NCI-H526 (cell line): ENCODE data around the gene KIF1A.

Source experiments
- DNase-seq, 2 experiments: peaks; one replicate each; lab custom pipeline; 2025; lab: John Stamatoyannopoulos, UW

The KIF1A gene

DNA sequence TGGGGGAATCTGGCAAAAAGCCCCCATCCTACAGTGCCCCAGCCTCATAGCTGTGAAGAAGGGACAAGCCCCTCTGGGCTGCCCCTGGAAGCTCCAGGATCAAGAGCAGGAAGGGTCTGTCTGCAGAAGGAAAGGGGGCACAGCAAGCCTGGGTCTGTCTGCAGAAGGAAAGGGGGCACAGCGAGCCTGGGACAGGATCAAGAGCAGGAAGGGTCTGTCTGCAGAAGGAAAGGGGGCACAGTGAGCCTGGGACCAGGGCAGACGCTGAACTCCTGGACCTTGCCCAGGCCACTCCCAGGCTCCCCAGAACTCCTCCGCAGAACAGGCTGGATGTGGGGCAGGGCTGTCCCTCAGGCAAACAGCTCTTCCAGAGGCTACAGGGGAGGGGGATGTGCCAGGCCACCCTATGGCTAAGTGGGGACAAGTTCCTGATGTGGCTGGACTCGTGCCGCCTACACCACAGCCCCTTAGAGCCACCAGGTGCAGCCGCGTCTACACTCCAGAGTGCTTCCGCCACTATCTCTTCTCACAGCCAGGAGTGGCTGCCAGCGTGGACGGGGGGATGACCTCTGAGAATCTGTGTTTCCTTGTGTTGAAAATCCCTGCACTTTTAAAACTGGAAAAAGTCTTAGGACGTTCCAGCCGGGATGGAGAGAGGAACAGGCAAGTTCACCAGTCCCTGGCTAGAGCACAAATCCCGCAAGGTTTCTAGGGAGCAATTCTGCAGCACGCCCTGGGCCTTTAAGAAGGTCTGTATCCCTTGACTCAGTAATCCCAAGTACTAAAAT, 20.8 kb downstream of the KIF1A start:
- DNase-seq, result no peak

GRCh38 chr2:240798327-240798905, 21.6 kb downstream of the KIF1A start:
- DNase-seq, result no peak

- no peak for DNase-seq
These were observed 22.1 kb downstream of the KIF1A start for GRCh38 chr2:240797914-240798313.

DNA sequence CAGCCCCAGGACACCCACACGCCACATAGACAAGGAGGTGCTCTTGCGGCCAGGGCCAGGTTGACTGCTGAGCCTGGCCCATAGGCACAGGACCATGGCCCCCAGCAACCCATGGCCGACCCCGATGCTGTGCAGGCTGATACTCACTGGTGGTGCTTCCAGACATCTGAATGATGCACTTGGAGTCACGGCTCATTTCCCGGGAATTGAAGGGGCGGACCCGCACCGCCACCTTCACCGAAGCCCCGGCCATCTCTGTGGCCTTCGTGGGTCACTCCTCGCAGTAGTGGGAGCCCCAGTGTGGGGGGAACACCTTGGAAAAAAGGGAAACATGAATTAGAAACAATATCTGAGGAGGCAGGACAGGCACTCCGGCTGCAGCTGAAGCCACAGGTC, 22.5 kb downstream of the KIF1A start:
- DNase-seq, result no peak

DNA sequence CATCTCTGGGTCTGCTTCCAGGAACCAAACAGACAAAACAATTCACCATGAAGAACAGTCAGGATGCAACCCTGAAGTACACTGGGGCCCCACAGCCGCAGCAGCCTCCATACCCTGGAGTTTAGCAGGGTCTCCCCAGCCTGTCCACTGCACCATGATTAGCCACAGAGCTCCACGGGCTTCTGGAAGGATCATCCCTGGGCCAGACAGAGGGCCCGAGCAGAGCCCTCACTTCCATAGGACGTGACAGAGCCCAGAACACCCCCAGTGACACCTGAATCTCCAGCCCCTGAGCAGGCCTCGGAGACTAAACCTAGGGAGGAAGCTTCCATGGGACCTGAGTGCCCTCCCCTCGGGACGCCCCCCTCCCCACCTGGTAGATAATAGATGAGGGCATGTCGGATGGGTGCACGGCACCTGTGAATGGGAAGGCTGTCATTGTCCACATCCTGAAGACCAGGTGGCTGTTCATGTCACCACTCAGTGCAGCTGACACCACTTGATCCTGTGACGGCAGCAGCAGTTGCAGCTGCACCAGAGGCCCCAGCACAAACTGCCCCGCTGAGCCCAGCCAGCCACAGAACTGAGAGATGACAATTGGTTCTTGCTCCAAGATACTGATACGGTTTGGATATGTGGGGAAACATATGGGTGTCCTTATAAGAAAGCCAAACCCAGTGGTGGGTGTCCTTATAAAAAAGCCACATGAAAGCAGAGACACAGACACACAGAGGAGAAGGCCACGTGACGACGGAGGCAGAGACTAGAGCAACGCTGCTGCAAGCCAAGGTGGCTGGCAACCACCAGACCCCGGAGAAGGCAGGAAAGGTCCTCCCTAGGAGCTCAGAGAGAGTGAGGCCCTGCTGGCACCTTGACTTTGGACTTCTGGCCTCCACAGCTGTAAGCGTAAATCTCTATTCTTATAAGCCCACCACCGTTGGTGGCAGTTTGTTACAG, 23.2 kb downstream of the KIF1A start:
- no peak for DNase-seq

DNA sequence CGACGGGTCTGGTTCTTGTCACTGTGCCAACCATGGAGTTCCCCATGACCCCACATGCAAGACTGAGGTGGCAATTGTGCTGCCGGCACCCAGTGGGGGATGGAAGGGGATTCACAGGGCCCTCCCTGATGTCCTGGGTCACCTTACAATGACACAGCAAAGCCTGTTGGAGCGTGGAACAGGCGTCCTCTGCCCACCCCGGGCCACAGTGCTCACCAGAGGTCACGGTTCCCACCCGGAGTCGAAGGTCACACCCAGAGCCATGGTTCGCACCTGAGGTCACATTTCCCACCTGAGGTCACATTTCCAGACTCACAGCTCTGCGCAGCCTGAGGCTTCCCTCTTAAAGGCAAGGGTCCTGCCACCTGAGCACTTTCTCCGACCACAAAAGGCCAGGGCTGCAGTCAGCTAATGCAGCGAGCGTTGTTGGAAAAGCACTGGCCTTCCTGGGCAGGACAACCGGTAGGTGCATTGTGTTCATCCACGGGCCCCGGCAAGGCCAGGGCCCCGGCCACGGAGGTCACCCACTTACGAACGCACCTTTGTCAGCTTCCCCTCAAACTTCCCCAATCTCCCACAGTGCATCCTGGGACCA, 24.0 kb downstream of the KIF1A start:
- no peak for DNase-seq

DNA sequence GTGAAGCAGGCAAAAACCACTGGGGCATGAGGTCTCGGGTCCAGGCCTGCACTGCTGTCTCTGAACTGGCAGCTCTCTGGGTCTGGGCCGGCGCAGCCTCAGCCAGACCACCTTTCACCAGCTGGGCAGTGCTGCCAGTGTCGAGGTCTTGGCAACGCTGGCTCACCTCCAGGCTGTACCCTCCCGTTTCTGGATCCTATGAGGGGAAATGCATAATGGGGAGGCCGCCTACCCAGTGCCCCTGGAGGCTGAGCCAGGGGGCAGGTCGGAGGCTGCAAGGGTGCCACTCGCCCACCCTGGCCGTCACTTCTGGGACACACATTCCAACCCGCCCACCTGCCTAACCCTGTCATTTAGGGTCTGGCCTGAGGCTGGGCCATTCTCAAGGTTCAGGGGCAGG, 24.6 kb downstream of the KIF1A start:
- DNase-seq, result no peak

- no peak for DNase-seq
These were observed 25.8 kb downstream of the KIF1A start for GRCh38 chr2:240794178-240794721.

DNA sequence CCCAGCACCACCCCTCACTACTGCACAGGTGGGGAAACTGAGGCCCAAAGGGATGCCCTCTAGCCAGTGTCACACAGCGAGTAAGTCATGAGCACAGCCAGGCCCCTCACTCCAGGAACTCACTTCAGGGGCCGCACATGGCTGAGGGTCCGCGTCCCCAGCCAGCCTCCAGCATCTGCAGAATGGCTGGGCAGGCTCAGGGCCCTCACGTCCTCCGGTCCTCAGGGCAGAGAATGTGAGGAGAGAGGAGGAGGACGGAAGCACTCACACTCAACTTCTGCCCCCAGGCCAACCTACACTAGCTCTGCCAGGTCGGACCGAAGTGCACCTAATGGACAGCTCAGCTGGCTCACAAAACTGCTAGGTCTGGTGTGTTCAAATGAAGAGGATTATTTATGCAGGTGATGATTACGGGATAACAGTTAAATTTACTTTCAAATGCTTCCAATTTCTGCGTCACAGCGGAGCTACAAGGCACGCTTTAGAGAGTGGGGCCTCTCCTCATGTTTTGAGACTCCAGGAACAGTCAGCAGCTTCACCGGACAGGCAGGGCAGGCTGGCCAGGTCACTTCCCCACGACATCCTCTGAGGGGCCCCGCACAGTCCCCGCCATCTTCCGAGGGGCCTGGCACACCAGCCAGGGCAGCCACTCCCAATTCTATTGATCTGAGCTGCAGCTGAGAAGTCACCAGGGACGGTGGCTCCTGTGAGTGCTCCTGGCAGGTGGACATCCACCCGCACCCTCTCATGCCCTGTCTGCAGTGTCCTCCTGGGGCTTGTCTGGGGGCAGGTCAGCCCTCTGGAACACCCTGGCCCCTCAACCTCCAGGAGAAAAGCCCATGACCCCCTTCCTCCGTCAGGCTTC, 26.5 kb downstream of the KIF1A start:
- DNase-seq, result no peak

DNA sequence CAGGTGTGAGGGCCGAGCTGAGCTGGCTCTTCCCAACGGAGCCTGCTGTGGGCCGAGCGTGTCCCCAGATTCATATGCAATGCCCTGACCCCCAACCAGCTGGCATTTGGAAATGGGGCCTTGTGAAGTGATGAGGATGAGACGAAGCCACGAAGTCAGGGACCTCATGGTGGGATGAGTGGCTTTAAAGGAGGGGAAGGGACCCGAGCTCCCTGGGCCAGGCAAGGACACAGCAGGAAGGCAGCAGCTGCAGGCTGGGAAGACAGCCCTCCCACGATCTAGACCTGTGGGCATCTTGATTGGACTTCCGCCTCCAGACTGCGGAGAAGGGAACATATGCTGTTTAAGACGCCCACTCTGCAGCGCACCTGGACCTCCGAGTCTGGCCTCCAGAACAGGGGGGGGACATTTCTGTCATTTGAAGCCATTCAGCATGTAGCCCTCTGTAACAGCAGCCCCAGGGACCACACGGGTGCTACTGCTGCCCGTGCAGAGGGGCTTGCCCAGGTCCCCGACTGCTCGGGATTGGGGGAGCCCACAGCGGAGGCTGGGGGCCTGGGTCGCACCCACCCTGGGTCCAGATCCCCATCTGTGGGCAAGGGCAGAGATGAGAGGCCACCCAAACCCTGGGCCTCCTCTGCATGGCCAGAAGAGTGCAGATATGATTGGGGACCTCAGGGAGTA, 27.2 kb downstream of the KIF1A start:
- no peak for DNase-seq

DNA sequence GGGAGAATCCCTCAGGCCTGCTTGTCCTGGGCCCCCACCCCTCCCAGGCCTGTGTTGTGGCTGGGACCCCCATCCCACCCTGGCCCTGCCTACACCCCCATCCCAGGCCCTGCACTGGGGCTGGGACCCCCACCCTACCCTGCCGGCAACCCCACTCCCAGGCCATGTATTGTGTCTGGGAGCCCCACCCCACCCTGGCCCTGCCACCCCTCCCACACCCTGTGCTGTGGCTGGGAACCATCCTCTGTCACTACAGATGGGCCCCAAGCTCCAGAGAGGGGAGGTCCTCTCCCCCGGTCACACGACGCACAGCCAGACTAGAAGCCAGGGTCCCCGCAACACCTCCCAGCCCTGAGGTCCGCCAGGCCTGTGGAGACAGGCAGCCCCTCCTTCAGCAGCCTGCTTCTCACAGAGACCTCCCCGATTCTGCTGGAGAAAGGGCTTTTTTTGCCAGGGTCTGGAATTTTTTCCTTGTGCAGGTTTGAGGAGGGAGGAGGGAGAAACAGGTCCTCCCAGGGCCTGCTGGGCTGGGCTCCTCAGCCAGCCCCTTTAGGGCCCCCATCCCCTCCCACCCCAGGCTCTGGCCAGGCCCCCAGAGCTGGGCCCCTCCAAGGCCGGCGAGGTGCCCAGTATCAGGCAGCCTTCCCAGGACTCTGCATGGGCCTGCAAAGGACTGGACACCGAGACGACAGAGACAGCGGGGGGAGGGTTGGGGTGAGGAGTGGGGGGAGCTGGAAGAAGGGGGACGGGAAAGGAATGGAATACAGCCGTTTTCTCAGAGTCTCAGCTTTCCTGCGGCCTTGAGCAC, 28.0 kb downstream of the KIF1A start:
- no peak for DNase-seq

DNA sequence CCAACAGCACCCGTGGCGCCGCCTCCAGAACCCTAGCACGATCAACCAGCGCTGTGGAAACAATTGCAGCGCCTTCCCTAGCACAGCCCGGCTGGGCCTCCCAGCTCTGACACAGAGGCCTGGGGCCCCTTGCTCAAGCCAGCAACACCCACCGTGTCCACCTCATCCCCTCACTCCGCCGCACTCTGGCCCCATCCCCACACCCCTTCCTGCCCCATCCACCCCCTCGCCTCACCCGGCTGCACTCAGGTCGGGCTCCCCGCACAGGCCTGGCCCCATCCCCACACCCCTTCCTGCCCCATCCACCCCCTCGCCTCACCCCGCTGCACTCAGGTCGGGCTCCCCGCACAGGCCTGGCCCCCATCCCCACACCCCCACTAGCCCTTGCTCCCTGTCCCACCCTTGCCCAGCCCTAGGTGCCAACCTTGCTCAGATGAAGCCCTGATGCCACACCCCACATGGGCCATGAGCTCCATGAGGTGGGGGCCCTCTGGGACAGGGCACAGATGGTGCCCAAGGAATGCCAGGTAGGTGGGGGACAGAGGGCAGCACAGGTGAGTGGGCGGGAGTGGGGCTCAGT, 28.7 kb downstream of the KIF1A start:
- no peak for DNase-seq

GRCh38 chr2:240790370-240791220, 29.4 kb downstream of the KIF1A start:
- DNase-seq, result no peak

DNA sequence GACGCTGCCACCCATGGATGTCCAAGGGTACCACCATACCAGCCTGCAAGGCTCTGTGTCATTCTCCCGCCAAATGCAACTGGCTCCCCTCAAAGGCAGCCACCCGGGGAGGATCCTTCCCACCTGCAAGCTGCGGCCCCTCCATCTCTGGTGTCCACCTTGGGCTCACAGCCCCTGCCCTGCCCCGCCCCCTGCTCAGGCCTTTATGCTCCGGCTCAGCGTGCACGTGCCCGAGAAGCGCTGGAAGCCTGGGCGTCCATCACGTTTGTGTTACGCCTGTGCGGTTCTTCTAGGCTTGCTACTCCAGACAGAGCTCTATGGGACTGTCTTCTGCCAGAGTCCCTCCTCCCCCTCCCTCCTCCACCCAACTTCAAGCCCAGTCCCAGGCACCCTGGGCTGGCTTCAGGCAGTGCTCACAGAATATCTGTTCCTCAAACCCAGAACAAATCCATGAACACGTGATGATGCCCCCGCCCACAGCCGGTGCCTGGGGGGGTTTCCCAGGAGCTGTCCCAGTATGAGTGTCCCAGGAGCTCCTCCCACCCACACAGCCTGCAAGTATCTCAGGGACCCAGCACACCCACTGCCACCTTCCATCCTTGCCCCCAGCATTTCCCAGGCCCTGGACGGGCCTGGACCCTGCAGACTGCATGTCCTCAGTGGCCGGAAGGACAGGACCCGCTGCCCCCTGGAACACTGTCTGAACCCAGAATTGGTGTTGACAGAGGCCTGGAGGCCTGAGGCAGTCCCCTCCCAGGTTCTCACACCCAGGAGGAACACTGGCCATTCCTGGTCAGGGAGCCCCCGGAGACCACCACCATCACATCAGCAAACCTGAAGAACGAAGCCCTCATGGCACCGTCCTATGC, 30.3 kb downstream of the KIF1A start:
- DNase-seq, result no peak

GRCh38 chr2:240789051-240789453, 31.0 kb downstream of the KIF1A start:
- no peak for DNase-seq

DNA sequence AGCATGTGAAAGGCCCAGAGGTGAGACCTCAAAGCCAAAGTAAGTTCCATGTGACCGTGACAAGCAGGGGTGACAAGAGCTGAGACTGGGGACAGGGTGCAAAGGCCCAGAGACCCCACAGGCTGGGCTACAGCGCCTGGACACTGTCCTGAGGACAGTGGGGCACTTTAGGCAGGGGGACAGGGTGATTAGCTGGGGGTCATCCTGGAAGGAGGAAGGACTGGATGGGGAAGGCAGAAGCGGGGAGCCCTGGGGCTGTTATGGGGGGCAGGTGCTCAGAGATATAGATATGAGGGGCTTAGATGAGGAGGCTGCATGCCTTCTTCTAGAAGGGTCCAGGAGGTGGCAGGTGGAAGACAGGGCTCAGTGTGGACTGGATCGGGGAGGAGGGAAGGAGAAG, 31.5 kb downstream of the KIF1A start:
- no peak for DNase-seq
